SK-N-MC (cell line): ENCODE measurements around the gene ARMH1.
A peak's percentile ranks its signal among the peaks of the same experiment; 100 is the strongest.
"Not testable (repeated sequence)": the region's sequence is repeated elsewhere in the genome, so short reads cannot be mapped to it uniquely, and the experiment has no call there.

Experiments
- DNase-seq: peaks from one replicate; pipeline ENCODE4 v3.0.0-alpha.2; 2011; ENCODE audit warnings: low read depth, low spot score
- H3K27ac ChIP-seq: fragments of 200-600 bp; sonication (generic); 2 replicates; pipeline ENCODE4 v1.5.1; 2016; ENCODE audit warnings: mixed run types
- H3K36me3 ChIP-seq: fragments of 200-600 bp; sonication (generic); 2 replicates; pipeline ENCODE4 v1.6.1; 2017; ENCODE audit warnings: antibody characterized with exemption, low read length, mixed read lengths; ENCODE audit not compliant: insufficient read depth
- H3K4me3 ChIP-seq: fragments of 200-600 bp; sonication (generic); 2 replicates; pipeline ENCODE4 v1.5.1; 2016
- H3K9ac ChIP-seq: fragments of 200-600 bp; sonication (generic); 2 replicates; pipeline ENCODE4 v1.8.0; 2017; ENCODE audit warnings: mixed run types, mixed read lengths; ENCODE audit not compliant: insufficient read length
- H3K9me3 ChIP-seq: fragments of 200-600 bp; sonication (generic); 2 replicates; pipeline ENCODE4 v1.6.1; 2017; ENCODE audit warnings: low read depth, mild to moderate bottlenecking, antibody characterized with exemption, low read length, moderate library complexity, mixed read lengths
- EZH2 ChIP-seq: fragments of 200-600 bp; sonication (generic); IDR thresholded peaks from one replicate; pipeline ENCODE4 v1.6.1; 2017; ENCODE audit warnings: antibody characterized with exemption
- FOXP2 ChIP-seq: optimal IDR thresholded peaks from 2 replicates; pipeline ENCODE3; 2011; ENCODE audit warnings: mild to moderate bottlenecking, moderate library complexity; ENCODE audit not compliant: insufficient read depth; ENCODE audit errors: extremely low read length, control extremely low read depth
- POLR2AphosphoS5 ChIP-seq: IDR thresholded peaks from 2 replicates; pipeline ENCODE4 v1.6.1; 2012; ENCODE audit warnings: mild to moderate bottlenecking, low read depth, low read length, borderline replicate concordance

Gene ARMH1

GRCh38 chr1:44730741-44731512 is 56.4 kb downstream of the ARMH1 start, which contains the start of gene RNU5D-1:
Gene RNU5D-1 (minus strand): TSS chr1:44731170.
- Histone ChIP-seq H3K4me3 (peak within 1 kb of the TSS; percentile 46), H3K36me3 (no peaks in the 10 kb centered on the region), H3K9me3 (no peaks in the 10 kb centered on the region), H3K27ac (peak within 1 kb of the TSS; percentile 97), H3K9ac (peak within 1 kb of the TSS; percentile 71)
- peak; percentile 97 for DNase-seq
- TF ChIP-seq EZH2 (no peak), POLR2AphosphoS5 (peak; percentile 100)

GRCh38 chr1:44733365-44733764 is 58.9 kb downstream of the ARMH1 start:
- no peak for DNase-seq
- Histone ChIP-seq H3K9ac (no peak overlapping the region), H3K9me3 (no peaks in the 10 kb centered on the region), H3K27ac (peak overlapping the region; percentile 33), H3K4me3 (no peak overlapping the region), H3K36me3 (no peaks in the 10 kb centered on the region)
- TF ChIP-seq POLR2AphosphoS5, result no peak
- TF ChIP-seq FOXP2, result no peak
- no peak for TF ChIP-seq EZH2

GRCh38 chr1:44733784-44734183 is 59.3 kb downstream of the ARMH1 start:
- TF ChIP-seq FOXP2 (no peak), EZH2 (no peak), POLR2AphosphoS5 (no peak)
- Histone ChIP-seq H3K9ac (no peak overlapping the region), H3K36me3 (no peaks in the 10 kb centered on the region), H3K9me3 (no peaks in the 10 kb centered on the region), H3K4me3 (no peak overlapping the region), H3K27ac (peak overlapping the region; percentile 33)
- DNase-seq, result no peak

GRCh38 chr1:44735992-44736391 is 61.5 kb downstream of the ARMH1 start:
- Histone ChIP-seq H3K9ac (no peak overlapping the region), H3K9me3 (no peaks in the 10 kb centered on the region), H3K36me3 (peaks cover 4% of the 10 kb centered on the region; the same call in 1 of the 2 replicates), H3K4me3 (no peak overlapping the region), H3K27ac (no peak overlapping the region)
- DNase-seq, result no peak
- TF ChIP-seq EZH2, result no peak

- DNase-seq, H3K9me3 ChIP-seq: not testable (repeated sequence)
- peak overlapping the region; percentile 84 for H3K27ac ChIP-seq
- peak overlapping the region; percentile 88 for H3K9ac ChIP-seq
- peak overlapping the region; percentile 82 for H3K4me3 ChIP-seq
- H3K36me3 ChIP-seq, result peaks cover 28% of the 10 kb centered on the region
Observed at GRCh38 chr1:44738953-44739306, 64.4 kb downstream of the ARMH1 start.

- Histone ChIP-seq H3K9me3 (no peaks in the 10 kb centered on the region), H3K9ac (peak within 1 kb of the TSS; percentile 93)
Observed at GRCh38 chr1:44739307-44740178, 65.0 kb downstream of the ARMH1 start, which contains the start of gene KIF2C. Gene KIF2C (plus strand): TSS chr1:44739837. CDS start chr1:44739933, 96 bp downstream.

GRCh38 chr1:44740179-44740617 is 65.7 kb downstream of the ARMH1 start:
- peaks cover 39% of the 10 kb centered on the region for H3K36me3 ChIP-seq
- H3K4me3 ChIP-seq, result peak overlapping the region; percentile 82
- no peak for TF ChIP-seq EZH2
- TF ChIP-seq FOXP2, result no peak
- no peak for TF ChIP-seq POLR2AphosphoS5
- no peak for DNase-seq
- peak overlapping the region; percentile 91 for H3K27ac ChIP-seq
- H3K9me3 ChIP-seq, result no peaks in the 10 kb centered on the region
- H3K9ac ChIP-seq, result peak overlapping the region; percentile 93

More at GRCh38 chr1:44739307-44740178, 65.0 kb downstream of the ARMH1 start, which contains the start of gene KIF2C:
- H3K27ac ChIP-seq, result peak within 1 kb of the TSS; percentile 91
- H3K4me3 ChIP-seq, result peak within 1 kb of the TSS; percentile 82
- peaks cover 34% of the 10 kb centered on the region for H3K36me3 ChIP-seq
- TF ChIP-seq POLR2AphosphoS5, result peak; percentile 98
- TF ChIP-seq FOXP2, result peak; percentile 63
- no peak for TF ChIP-seq EZH2
- DNase-seq, result peak; percentile 92

- H3K9me3 ChIP-seq, result no peaks in the 10 kb centered on the region
- H3K9ac ChIP-seq, result no peak overlapping the region
- H3K4me3 ChIP-seq, result no peak overlapping the region
- 0 out of 2 replicates have a peak overlapping the region, but pooled peaks have one; percentile 13 for H3K27ac ChIP-seq
- TF ChIP-seq POLR2AphosphoS5 (no peak), EZH2 (no peak), FOXP2 (no peak)
- peaks cover 67% of the 10 kb centered on the region for H3K36me3 ChIP-seq
- no peak for DNase-seq
Observed at GRCh38 chr1:44743211-44743610, 68.7 kb downstream of the ARMH1 start.
